DMS53 treated with DMSO at 0.1 percent for 48 hours (cell line): Measurements from ENCODE around the gene ECI1.

Source experiments
- DNase-seq: peaks from one replicate; lab custom pipeline; 2025; ENCODE audit not compliant: unreplicated experiment; lab: John Stamatoyannopoulos, UW

The ECI1 gene

DNA sequence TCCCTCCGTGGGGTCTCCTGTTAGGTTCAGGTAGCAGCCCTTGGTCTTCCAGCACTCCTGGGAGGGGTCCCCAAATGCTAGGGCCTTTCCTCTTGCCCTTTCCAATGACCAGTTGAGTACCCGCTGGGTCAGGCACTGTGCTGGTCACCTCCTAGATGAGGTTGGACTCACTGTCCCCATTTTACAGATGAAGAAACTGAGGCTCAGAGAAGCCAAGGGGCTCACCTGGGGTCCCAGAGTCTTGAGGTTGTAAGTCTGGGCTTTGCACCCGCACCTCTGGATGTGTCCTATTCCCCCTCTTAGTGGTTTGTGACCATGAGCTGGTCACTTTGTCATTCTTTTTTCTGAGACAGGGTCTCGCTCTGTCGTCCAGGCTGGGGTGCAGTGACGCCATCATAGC, 53.6 kb downstream of the ECI1 start:
- DNase-seq, result no peak

DNA sequence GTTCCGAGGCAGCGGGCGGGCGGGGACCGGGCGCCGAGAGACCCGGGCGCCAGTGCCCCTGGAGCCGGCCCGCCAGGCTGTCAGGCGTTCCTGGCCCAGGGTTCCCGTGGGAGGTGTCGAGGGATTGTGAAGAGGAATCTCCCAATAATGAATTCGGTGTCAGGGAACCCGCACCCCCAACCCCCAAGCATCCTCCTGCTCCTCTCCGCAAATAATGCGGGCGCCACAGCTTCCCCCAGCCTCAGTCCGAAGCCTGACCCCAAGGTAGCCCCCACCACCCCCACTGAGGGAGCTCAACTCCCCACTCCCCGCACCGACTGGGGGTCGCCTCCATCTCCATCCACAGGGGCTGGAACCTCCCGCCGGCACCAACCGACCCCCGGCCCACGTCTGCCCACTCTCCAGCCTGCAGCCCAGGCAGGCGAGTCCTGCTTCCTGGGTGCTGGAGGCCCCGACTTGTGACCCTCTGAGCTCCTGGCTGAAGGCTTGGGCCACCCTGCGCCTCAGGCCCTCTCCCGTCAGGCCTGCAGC, 54.3 kb downstream of the ECI1 start:
- no peak for DNase-seq

DNA sequence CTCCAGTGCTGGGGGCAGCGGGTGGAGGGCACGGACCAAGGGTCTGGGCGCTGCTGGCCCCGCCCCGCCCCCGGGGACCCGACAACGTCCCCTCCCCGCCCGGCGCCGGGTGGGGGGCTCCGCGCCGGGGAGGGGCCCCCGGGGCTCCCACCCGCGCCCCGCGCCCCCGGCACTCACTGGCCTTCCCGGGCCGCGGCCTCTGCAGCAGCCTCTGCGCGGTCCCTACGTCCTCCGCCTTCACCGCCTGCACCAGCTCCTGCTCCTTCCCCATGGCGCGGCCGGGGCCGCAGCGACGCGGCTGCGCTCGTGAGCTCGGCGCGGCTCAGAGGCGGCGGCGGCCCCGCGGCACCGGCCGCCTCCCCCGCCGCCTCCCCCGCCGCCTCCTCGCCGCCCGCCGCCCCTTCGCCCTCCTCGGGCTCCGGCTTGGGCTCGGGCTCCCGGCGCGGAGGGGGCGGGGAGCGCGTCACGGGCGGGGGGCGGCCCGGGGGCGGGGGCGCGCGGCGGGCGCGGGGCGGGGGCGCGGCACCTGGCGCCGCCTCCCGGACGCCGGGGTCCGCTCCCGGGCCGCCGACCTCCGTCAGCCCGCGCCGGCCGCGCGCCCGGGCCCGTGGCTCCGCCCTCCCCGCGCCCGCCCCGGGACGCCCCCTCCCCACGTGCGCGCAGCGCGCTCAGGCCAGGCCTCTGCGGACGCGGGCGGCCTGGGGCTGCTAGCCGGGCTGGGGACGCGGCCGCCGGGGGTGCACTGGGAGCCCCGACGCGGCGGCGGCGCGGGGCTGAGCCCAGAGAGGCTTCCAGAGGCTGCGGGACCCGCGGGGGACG, 55.0 kb downstream of the ECI1 start, which contains the start of gene CASKIN1:
Gene CASKIN1, minus strand, starts transcription at position 444 of the 819 bp plus-strand sequence. Its CDS starts 173 bp downstream, at position 271.
- no peak for DNase-seq

DNA sequence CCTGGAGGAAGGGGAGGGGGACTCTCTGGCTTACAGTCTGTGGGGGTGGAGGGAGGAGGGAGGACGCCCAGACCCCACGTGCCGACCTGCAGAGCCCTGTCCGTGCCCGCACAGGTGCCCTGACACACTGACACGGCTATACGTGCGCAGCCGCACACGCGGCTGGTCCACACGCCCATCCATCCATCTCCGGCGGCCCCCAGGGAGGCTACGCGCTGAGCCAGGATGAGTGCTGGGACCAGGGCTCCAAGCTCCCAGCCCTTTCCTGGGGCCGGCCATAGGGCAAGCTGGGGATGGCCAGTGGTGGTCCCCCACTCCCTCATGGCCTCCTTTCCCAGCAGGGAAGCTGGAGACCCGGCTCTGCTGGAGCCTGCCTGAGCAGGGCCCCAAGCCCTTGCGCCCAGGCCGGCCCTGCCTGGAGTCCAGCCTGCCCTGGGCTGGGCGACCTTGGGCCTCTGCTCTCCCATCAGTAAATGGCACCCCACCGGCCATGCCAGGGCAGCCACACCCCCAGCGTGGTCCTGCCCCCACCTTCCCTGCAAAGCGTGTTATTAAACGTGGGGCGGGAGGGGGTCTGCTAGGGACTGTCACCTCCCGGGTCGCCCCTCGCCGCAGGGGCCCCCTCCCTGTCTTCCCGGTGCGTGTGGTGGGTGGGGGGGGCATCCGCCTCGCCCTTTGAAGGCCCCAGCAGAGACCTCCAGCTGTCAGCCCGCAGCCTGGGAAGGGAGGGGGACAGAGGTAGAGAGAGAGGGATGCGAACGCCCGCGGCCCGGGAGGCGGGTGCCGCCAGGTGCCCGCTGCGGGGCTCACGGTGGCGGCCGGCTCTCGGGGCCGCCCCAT, 55.8 kb downstream of the ECI1 start:
- DNase-seq, result no peak

DNA sequence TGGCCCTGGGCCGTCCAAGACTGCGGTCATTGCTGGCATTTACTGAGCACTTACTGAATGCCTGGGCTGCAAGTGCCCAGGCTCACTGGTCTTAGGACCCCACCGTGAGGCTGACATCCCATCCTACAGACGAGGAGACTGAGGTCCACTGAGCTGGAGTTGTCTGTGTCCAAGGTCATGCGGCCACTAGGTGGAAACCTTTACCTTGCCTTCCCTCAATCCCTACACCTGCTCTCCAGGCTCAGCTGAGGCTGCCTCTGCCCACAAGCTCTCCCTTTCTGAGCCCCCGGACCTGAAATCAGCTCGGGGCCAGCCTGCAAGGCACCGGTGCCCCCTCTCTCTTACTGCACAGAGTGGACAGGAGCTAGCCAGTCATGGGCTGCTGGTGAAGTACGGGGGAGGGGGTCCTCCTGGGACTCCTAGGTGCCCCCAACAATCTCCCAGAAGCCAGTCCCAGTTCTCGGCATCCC, 56.5 kb downstream of the ECI1 start:
- DNase-seq, result peak; percentile 47

DNA sequence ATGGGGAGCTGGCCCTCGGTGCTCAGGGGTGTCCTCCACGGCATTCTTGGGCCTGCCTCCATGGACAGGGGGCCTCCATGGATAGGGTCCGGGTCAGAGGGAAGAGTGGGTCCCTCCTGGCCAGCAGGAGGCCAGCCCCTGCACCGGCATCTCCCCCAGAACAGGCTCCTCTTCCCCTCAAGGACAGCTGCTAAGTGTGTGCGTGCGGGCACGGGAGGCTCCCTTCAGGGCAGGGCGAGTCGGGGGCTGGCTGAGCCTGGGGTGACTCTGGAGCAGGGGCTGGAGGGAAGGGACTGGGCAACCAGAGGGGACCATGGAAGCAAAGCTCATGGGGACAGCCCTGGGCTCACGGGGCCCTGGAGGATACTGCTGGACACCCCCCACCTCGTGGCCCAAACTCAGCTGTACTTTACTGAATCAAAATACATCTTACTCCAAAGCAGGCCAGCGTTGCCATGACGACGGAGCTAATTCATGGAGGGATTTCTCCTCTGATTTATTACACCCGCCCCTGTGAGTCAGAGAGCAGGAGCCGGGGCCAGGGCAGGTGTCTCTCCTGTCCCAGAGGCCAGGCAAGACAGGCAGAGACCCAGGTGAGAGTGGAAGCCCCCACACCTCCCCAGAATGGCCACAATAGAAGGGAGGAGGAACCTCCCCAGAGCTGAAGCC, 57.1 kb downstream of the ECI1 start:
- no peak for DNase-seq

DNA sequence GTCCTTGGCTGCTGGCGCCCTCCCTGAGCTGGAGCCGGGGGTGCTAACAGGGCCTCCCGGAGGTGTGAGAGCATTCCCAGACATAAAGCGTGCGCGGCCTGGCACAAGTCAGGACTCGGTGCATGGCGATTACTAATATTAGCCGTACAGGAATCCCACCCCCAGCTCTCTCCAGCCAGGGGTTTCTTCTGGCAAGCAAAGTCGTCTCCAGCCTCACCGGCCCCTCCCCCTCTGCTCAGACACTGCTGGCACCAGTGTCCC, 60.0 kb downstream of the ECI1 start:
- DNase-seq, result no peak

DNA sequence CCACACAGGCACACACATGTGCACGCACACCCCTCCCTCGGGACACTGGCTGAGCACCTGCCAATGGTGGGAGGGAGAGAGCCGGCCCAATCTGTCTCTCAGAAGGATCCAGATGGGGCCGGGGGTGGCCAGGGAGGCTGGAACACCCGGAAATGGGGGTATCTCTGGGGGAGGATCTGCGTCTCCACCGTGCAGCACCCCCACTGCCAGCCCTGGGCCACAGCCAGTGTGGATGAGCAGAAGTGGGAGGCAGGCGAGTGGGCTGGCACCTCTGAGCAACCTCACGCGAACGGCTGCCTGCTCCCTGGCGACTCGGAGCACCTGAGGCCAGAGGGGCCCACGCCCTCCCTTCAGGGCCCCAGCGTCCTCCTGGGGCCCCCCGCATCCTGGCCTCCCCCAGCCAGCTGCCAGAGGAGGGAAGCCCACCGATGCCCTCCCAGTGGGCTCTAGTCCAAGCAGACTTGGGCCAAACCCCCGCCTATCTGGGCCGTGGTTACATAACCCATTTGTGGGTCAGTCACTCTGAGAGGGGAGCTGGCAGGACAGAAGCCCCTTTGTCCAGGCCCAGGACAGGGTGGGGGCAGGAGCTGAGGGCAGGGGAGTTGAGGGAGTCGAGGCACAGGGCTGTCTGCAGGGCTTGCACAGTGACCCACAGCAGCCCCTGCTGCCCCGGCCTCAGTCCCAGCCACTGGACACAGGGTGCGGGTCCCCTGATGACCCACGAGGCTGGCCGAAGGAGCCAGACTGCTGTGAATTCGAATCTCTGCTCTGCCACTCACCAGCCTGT, 60.5 kb downstream of the ECI1 start:
- no peak for DNase-seq

DNA sequence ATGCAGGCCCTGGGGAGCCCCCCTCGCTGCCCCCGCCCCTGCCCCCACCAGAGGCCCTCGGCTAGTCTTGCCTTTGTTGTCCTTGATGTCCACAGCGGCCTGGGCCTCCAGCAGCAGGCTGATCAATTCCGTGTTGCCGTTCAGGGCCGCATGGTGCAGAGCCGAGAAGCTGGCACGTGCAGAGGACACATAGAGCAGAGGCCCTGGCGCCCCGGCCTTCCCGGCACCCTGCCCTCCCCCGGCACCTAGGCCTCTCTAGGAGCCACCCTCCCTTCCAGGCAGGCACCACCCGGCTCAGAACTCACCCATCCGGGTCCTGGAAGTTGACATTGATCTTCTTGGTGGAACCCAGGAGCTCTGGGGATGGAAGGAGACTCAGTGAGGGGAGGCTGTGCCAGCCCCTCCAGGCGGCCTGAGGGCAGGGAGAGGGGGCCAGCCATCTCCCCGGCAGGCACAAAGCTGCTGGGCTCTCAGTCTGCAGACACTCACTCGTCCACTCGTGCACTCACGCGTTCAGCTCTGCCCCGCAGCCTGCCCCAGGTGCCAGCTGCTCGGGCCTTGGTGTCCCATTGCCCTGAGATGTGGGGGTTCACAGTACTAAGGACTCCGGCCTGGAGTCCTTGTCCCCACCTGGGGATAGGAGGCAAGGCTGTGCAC, 61.3 kb downstream of the ECI1 start:
- no peak for DNase-seq
